HG03378 (cell line): Measurements from ENCODE around the gene MLLT10.
A peak's percentile ranks its signal among the peaks of the same experiment; 100 is the strongest.

ENCODE experiments used
- ATAC-seq: cut with Tn5 transposase; IDR thresholded peaks from one replicate; pipeline ENCODE4 v1.9.1; 2021; ENCODE audit warnings: mild to moderate bottlenecking, moderate library complexity; ENCODE audit not compliant: unreplicated experiment

The MLLT10 gene

GRCh38 chr10:21727452-21728168 lies 193.6 kb downstream of the MLLT10 start:
- no peak for ATAC-seq

- no peak for ATAC-seq
Observed at GRCh38 chr10:21728618-21729017, 194.6 kb downstream of the MLLT10 start.

- ATAC-seq: peak; percentile 90
Observed at GRCh38 chr10:21732067-21732772, 198.2 kb downstream of the MLLT10 start.

- ATAC-seq: no peak
Observed at GRCh38 chr10:21733710-21734109, 199.7 kb downstream of the MLLT10 start.

- ATAC-seq: no peak
Observed at GRCh38 chr10:21737106-21737505, 203.1 kb downstream of the MLLT10 start.

- ATAC-seq: no peak
Observed at GRCh38 chr10:21740989-21741388, 207.0 kb downstream of the MLLT10 start.

- no peak for ATAC-seq
Observed at GRCh38 chr10:21742740-21743412, 208.8 kb downstream of the MLLT10 start.

GRCh38 chr10:21744223-21744622 lies 210.2 kb downstream of the MLLT10 start:
- no peak for ATAC-seq

- no peak for ATAC-seq
Observed at GRCh38 chr10:21746118-21746517, 212.1 kb downstream of the MLLT10 start.

GRCh38 chr10:21747809-21748208 lies 213.8 kb downstream of the MLLT10 start:
- ATAC-seq: no peak

GRCh38 chr10:21749788-21750187 lies 215.8 kb downstream of the MLLT10 start:
- no peak for ATAC-seq

- ATAC-seq: no peak
Observed at GRCh38 chr10:21750424-21750823, 216.4 kb downstream of the MLLT10 start.

- ATAC-seq: no peak
Observed at GRCh38 chr10:21751341-21752310, 217.6 kb downstream of the MLLT10 start.

GRCh38 chr10:21753497-21754270 lies 219.7 kb downstream of the MLLT10 start:
- ATAC-seq: no peak

GRCh38 chr10:21754410-21755011 lies 220.5 kb downstream of the MLLT10 start:
- no peak for ATAC-seq

GRCh38 chr10:21756707-21757106 lies 222.7 kb downstream of the MLLT10 start:
- no peak for ATAC-seq

GRCh38 chr10:21757185-21757901 lies 223.3 kb downstream of the MLLT10 start:
- no peak for ATAC-seq

- ATAC-seq: no peak
Observed at GRCh38 chr10:21758239-21758638, 224.2 kb downstream of the MLLT10 start.

- no peak for ATAC-seq
Observed at GRCh38 chr10:21758696-21759095, 224.7 kb downstream of the MLLT10 start.
